ENCODE measurements around the gene SLC6A3.
"Not testable (repeated sequence)": the region's sequence is repeated elsewhere in the genome, so short reads cannot be mapped to it uniquely, and the experiment has no call there.

The SLC6A3 gene

DNA sequence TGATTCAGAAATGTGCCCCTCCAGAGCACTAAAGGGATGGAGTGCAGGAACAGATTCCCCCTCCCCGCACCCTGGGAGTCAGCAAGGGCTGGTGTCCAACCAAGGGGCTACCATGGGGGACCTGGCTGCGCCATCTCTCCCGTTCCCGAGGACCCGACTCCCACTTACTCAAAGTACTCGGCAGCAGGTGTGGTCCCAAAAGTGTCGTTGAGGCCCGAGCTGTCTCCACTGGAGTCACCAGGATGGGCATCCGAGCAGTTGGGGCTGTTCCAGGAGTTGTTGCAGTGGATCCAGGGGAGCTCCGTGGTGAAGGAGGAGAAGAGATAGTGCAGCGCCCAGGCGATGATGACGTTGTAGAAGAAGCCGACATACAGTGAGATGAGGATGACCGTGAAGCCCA, 12.9 kb downstream of the SLC6A3 start:
- Mint-ChIP-seq H3K27ac (no peak overlapping the region), H3K36me3 (ENCODE audit: low read depth) (peaks cover 5% of the 10 kb centered on the region), H3K4me1 (ENCODE audit: low read depth) (no peaks in the 10 kb centered on the region)

DNA sequence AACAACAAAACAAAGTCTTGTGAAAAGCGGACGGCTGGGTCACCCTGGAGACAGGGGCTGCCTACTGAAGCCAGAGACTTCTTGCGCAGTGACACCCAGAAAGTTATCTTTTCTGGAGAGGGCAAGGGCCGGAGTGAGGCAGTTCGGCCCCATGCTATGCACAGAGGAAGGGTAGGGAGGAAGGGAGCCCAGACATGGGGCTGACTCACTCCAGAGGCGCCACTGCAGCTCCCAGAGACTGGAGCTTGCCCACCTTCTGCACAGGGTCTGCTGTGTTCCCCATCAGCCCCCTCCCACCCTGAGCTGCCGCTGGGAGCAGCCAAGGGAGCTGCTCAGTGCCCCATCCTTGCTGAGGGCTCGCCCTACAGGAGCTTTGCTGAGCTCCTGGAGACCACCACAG, 13.3 kb downstream of the SLC6A3 start:
- H3K9me3 Mint-ChIP-seq, result peaks cover 44% of the 10 kb centered on the region
- H3K4me1 Mint-ChIP-seq (ENCODE audit: low read depth), result no peaks in the 10 kb centered on the region
- H3K27me3 Mint-ChIP-seq (ENCODE audit: low read depth), result no peaks in the 10 kb centered on the region
- H3K4me3 Mint-ChIP-seq, result no peak overlapping the region
- no peak overlapping the region for H3K27ac Mint-ChIP-seq
- H3K36me3 Mint-ChIP-seq (ENCODE audit: low read depth), result peaks cover 5% of the 10 kb centered on the region

More for the DNA sequence above, 12.9 kb downstream of the SLC6A3 start:
- Mint-ChIP-seq H3K27me3 (ENCODE audit: low read depth) (no peaks in the 10 kb centered on the region), H3K9me3 (peaks cover 40% of the 10 kb centered on the region), H3K4me3 (no peak overlapping the region)

DNA sequence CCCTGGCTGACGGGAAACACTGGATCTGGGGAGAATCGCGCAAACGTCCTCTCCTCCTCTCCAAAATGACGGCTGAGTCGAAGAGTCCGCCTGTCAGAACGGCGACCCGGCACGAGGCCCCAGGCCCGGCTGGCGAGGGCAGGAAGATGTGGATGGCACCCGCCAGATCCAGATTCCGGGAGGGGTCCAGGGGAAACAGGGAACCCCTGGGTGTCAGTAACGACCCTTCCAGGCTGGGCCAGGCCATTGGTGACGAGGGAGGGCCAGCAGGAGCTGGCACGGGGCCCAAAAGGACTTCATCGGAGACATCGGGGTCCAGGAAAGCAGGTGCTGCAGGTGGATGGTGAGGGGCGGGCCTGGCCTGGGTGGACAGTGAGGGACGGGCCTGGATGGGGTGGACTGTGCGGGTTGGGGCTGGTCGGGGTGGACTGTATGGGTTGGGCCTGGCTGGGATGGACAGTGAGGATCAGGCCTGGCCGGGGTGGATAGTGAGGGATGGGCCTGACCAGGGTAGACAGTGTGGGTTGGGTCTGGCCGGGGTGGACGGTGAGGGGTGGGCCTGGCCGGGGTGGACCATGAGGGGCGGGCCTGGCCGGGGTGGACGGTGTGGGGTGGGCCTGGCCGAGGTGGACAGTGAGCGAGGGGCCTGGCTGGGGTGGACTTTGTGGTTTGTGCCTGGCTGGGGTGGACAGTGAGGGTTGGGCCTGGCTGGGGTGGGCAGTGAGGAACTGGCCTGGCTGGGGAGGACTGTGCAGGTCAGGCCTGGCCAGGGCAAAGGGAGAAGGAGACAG, 14.0 kb downstream of the SLC6A3 start:
- Mint-ChIP-seq H3K27ac (no peak overlapping the region), H3K36me3 (ENCODE audit: low read depth) (peaks cover 5% of the 10 kb centered on the region), H3K4me1 (ENCODE audit: low read depth) (no peaks in the 10 kb centered on the region), H3K9me3 (peaks cover 50% of the 10 kb centered on the region), H3K4me3 (no peak overlapping the region), H3K27me3 (ENCODE audit: low read depth) (no peaks in the 10 kb centered on the region)

DNA sequence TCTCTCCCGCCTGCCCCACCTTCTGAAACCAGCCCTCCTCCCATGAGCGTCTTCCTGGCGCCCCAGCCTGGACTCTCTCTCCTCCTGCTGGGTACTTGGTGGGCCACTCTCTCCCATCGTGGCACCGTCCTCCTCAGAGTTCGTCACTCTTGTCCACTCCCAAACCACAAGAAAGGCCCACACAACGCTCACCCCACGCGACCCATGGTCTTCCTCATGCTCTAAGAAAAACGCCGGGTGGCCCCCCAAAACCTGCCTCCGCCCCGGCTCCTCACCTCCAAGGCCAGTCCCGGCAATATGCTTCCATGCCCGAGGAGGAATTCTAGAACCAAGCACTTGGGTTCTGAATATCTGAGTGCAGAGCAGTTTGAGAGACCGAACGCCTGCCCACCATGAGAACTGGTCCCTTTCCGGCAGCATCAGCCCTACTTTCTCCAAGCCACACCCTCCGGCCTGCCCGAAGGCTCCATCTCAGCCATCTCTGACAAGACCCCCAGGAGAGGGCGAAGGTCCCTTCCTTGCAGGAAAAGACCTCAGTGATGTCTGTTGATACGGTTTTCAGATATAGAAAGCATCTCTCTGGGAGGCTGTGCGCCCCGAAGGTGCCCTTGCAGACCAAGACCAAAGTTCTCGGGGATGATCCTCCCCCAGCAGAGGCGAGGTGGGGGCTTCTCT, 15.0 kb downstream of the SLC6A3 start:
- Mint-ChIP-seq H3K27ac (no peak overlapping the region), H3K4me1 (ENCODE audit: low read depth) (no peaks in the 10 kb centered on the region), H3K4me3 (no peak overlapping the region), H3K9me3 (peaks cover 60% of the 10 kb centered on the region), H3K36me3 (ENCODE audit: low read depth) (peaks cover 5% of the 10 kb centered on the region), H3K27me3 (ENCODE audit: low read depth) (no peaks in the 10 kb centered on the region)

DNA sequence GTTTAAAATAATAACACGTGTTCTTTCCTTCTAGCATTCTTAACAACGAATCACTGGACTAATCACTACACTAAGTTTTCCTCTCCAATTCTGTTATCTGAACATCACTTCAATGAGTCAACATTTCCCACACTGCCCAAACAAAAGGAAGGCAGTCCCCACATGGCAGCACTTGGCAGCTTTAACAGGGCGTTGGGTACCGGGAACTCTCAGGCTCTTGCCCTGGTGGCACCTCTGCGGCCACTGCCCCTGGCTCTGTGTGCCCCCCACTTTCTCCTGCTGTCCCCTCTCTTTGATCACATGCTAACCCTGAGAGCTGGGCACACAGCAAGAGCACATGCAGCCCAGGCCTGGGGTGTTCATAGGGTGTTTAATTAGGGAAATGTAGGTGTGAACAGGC, 15.7 kb downstream of the SLC6A3 start:
- Mint-ChIP-seq H3K9me3 (peaks cover 64% of the 10 kb centered on the region), H3K27me3 (ENCODE audit: low read depth) (no peaks in the 10 kb centered on the region), H3K4me3 (no peak overlapping the region), H3K27ac (no peak overlapping the region), H3K4me1 (ENCODE audit: low read depth) (no peaks in the 10 kb centered on the region), H3K36me3 (ENCODE audit: low read depth) (peaks cover 5% of the 10 kb centered on the region)

DNA sequence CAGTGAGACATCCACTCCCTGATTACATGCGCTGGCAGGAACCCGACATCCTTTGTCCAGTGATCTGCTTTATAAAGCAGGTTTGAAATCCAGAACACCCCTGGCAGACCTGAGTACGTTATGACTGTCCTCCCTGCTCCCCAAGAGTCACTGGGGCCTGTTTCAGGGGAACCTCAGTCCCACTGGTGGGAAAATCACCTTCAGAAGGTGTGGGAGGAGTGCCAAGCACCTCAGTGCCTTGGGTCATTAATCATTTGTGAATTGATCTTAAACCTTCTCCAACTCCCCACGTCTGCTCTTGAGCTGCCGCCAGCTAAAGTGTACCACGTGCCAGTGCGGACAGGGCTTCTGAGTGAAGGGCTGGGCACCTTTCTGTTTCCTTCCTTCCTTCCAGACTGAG, 16.2 kb downstream of the SLC6A3 start:
- no peaks in the 10 kb centered on the region for H3K27me3 Mint-ChIP-seq (ENCODE audit: low read depth)
- H3K4me1 Mint-ChIP-seq (ENCODE audit: low read depth), result no peaks in the 10 kb centered on the region
- H3K9me3 Mint-ChIP-seq, result peaks cover 68% of the 10 kb centered on the region
- peaks cover 5% of the 10 kb centered on the region for H3K36me3 Mint-ChIP-seq (ENCODE audit: low read depth)
- no peak overlapping the region for H3K4me3 Mint-ChIP-seq
- no peak overlapping the region for H3K27ac Mint-ChIP-seq

DNA sequence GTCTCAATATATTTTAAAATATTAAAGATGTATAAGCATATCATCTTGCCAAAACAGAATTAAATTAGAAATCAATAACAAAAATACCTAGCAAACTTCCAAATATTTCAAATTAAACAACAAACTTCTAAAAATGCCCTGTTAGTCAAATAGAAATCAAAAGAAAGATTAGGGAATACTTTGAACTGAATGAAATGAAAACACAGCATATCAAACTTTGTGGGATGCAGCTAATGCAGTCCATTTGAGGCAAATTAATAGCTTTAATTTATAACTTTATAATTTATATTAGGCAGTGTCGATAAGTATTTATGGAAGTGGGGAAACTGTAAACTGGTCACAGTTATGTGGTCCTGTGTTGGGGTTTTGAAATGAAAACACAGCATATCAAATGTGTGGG, 17.1 kb downstream of the SLC6A3 start:
- Mint-ChIP-seq H3K9me3 (peaks cover 62% of the 10 kb centered on the region), H3K4me3 (no peak overlapping the region), H3K27ac (no peak overlapping the region), H3K4me1 (ENCODE audit: low read depth) (no peaks in the 10 kb centered on the region), H3K27me3 (ENCODE audit: low read depth) (no peaks in the 10 kb centered on the region), H3K36me3 (ENCODE audit: low read depth) (peaks cover 5% of the 10 kb centered on the region)

DNA sequence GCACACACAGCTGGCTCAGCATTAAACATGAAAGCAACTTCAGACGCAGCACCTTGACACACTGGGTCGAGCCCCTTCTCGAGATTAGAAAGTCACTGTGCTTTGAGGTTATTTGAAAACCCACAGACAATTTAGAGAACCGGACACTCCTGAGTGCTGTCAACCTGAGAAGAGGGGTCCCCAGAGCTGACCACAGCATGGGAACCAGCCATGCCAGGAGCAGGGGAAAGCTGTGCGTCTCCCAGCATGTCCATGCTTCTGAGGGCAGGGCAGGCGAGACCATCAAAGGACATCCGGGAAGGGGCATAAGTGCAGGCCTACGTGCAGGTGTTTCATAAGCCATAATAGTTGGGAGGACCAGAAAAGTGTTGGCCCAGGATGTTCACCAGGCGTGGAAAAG, 20.5 kb downstream of the SLC6A3 start:
- Mint-ChIP-seq H3K4me1 (ENCODE audit: low read depth) (no peaks in the 10 kb centered on the region), H3K36me3 (ENCODE audit: low read depth) (peaks cover 5% of the 10 kb centered on the region), H3K27ac (no peak overlapping the region), H3K27me3 (ENCODE audit: low read depth) (no peaks in the 10 kb centered on the region), H3K9me3 (peaks cover 47% of the 10 kb centered on the region), H3K4me3 (no peak overlapping the region)

DNA sequence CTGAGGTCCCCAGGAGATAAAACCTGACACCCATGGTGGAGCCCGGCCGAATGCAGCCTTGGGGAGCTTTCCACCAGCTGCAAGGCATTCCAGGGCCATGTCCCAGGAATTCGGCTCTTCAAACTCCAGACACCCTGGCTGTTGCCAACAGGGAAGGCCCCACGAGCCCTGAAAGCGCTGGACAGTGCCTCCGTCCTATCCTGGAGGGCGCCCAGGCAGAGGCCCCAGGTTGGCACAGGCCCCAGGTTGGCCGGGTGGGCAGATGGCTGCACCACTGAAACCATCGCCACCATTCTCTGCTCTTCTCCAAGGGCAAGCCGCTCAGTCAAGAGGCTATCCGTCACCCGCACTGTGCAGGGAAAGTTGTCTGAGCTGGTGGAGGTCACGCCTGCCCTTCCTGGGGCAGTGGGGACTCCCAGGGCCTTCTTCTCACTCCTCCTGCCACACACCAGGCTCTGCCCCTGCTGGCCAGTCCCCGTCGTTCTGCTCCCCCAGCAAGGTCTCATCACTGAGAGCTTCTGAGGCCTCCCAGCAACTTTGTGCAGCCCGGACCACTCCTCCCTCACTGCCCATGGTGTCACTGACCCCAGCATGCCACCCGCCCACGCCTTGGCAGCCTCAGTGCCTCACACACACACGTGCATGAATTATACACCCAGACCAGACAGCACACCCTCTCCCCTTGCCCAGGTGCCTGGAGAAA, 21.2 kb downstream of the SLC6A3 start:
- H3K27ac Mint-ChIP-seq, result no peak overlapping the region
- H3K9me3 Mint-ChIP-seq, result peaks cover 41% of the 10 kb centered on the region
- no peaks in the 10 kb centered on the region for H3K4me1 Mint-ChIP-seq (ENCODE audit: low read depth)
- no peaks in the 10 kb centered on the region for H3K27me3 Mint-ChIP-seq (ENCODE audit: low read depth)
- no peak overlapping the region for H3K4me3 Mint-ChIP-seq
- H3K36me3 Mint-ChIP-seq (ENCODE audit: low read depth), result peaks cover 2% of the 10 kb centered on the region

DNA sequence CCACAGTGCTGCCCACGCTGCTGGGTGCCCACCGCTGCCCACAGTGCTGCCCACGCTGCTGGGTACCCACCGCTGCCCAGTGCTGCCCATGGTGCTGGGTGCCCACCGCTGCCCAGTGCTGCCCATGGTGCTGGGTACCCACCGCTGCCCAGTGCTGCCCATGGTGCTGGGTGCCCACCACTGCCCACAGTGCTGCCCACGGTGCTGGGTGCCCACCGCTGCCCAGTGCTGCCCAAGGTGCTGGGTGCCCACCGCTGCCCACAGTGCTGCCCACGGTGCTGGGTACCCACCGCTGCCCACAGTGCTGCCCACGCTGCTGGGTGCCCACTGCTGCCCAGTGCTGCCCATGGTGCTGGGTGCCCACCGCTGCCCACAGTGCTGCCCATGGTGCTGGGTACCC, 22.7 kb downstream of the SLC6A3 start:
- not testable (repeated sequence) for H3K27me3 Mint-ChIP-seq (ENCODE audit: low read depth); H3K4me3 Mint-ChIP-seq; H3K36me3 Mint-ChIP-seq (ENCODE audit: low read depth); H3K27ac Mint-ChIP-seq; H3K4me1 Mint-ChIP-seq (ENCODE audit: low read depth)
- H3K9me3 Mint-ChIP-seq, result peaks cover 33% of the 10 kb centered on the region

DNA sequence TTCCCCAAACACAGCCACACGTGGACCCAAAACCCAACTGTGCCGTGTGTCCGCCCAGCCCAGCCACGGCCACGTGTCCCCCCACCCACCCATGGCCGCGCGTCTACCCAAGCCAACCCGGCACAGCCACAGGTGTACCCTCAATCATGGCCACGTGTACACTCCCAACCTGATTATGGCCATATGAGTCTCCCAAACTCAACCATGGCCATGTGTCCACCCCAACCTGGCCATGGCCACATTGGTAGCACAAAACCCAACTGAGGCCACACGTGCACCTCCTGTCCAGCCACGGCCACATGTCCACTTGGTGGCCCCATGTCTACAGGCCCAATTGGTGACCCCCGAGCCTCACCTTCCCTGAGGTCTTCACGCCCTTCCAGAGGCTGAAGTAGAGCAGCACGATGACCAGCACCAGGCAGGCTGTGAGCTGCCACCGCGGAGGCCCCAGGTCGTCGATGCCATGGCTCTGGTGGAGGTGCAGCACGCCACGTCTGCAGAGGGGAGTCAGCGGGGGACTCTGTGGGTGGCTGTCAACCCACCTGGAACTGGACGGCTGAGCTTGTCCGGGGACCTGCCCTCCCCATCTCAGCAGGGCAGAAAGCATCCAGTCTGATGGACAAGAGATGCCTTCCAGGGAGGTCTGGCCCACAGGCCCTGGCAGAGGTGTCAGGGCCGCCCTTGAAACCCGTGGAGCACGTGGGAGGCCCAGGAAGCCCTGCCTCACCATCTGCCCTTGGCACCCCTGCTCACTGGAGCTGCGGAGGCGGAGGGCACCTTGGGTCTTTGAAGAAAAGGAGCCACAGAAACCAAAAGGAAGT, 23.5 kb downstream of the SLC6A3 start:
- no peaks in the 10 kb centered on the region for H3K4me1 Mint-ChIP-seq (ENCODE audit: low read depth)
- no peak overlapping the region for H3K4me3 Mint-ChIP-seq
- no peaks in the 10 kb centered on the region for H3K36me3 Mint-ChIP-seq (ENCODE audit: low read depth)
- H3K9me3 Mint-ChIP-seq, result peaks cover 25% of the 10 kb centered on the region
- no peaks in the 10 kb centered on the region for H3K27me3 Mint-ChIP-seq (ENCODE audit: low read depth)
- no peak overlapping the region for H3K27ac Mint-ChIP-seq

DNA sequence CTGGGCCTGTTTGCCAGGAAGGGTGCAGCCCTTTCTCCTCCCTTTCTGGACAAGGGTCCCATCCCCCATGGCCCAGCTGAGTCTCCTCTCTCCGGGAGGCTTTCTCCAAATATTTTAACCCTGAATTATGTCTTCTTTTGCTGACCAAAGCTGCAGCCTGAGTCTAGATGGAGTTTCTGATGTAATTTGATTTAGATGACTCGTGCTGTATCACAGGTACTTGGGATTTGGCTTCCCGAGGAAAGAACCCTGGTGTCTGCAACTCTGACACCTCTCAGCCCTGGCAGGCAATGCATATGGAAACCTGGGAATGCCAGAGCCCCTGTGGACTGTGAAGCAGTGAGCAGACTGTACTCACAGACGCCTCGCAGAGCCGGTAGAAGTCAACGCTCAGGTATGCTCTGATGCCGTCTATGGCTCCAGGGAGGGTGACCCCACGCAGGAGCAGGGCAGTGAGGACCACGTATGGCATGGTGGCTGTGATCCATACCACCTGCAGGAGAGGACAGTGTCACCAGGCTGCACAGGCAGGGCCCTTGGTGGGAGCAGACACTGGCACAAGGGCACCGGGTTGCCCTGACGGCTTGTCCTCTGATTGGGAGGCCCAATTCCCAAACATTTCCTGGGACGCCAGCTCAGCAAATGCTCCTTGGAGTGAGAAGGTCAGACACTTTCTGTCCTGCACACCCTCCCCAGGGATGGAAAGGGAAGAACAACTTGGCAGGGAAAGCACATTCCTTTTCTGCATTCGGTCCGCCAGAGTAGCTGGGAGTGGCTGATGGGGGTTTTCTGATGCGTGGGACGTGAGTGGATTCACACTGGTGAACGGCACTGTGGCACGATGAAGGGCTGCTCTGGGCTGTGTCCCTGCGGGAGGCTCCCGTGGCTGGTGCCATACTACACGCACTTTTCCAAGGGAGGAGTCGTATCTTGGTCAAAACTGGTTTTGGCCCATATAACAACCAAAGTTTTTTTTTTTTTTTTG, 24.7 kb downstream of the SLC6A3 start:
- H3K27ac Mint-ChIP-seq, result no peak overlapping the region
- H3K4me1 Mint-ChIP-seq (ENCODE audit: low read depth), result no peaks in the 10 kb centered on the region
- no peak overlapping the region for H3K4me3 Mint-ChIP-seq
- H3K27me3 Mint-ChIP-seq (ENCODE audit: low read depth), result no peaks in the 10 kb centered on the region
- peaks cover 13% of the 10 kb centered on the region for H3K9me3 Mint-ChIP-seq
- no peaks in the 10 kb centered on the region for H3K36me3 Mint-ChIP-seq (ENCODE audit: low read depth)

DNA sequence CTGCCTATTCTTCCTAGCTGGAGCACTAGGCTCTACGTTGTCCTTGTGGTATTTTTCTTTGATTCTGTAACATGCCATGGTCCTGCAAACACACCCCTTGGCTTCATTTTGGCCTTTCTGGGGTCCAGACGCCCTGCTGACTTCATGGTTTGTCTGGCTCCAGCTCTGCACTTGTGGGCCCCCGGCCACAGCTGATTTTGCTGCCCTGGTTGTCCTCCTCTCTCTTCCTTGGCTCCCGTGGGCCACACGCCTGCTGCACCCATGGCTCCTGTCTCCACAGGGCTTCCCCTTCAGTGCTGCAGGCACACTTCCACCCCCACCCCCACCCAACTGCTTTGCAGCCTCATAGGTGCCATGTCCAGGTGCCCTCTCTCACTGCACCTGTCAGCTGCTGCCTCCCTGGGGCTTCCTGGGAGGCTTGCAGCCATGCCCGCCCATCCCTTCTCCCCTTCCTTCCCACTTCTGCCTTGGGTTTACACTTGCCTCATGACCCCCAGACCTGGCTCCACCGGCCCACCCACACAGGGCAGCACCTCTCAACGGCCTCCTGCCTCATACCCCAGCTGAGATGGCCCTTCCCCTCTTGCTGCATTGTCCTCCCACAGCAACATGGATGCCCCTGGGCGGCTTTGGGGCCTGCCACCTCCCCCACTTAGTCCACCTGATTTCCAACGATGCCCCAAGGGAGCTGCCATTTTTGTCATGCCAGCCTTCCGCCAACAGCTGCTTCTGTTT, 25.6 kb downstream of the SLC6A3 start:
- Mint-ChIP-seq H3K4me3 (no peak overlapping the region), H3K9me3 (peaks cover 7% of the 10 kb centered on the region), H3K27ac (no peak overlapping the region), H3K36me3 (ENCODE audit: low read depth) (no peaks in the 10 kb centered on the region), H3K4me1 (ENCODE audit: low read depth) (no peaks in the 10 kb centered on the region), H3K27me3 (ENCODE audit: low read depth) (no peaks in the 10 kb centered on the region)

Data from T-helper 1 cell treated with Interleukin-12 subunit alpha and Interleukin-12 subunit beta and Interleukin-4 antibody, amounts not matched to agents 30 μg/mL and 1 μg/mL, for 36 hours (primary cell).